Measurements from ENCODE around the gene RREB1. TPM values are rescaled to one million over a fixed set of nuclear protein-coding genes. Genes with fewer than 3 reads are reported as not detected.
A peak's percentile ranks its signal among the peaks of the same experiment; 100 is the strongest.

The RREB1 gene
- total and polyA plus RNA-seq, 2 experiments from 2014 or later: 6.4 to 12.4 TPM

GRCh38 chr6:7238526-7238899 is 130.8 kb downstream of the RREB1 start:
- H3K4me1 ChIP-seq (ENCODE audit: insufficient read depth): peaks cover 16% of the 10 kb centered on the region
- no peak for TF ChIP-seq EZH2 (IDR thresholded peaks at IDR 0.05; ENCODE audit: insufficient read depth, poor library complexity, severe bottlenecking)
- no peak for TF ChIP-seq EZH2phosphoT487 (IDR thresholded peaks at IDR 0.05; ENCODE audit: insufficient read depth, low read depth)
- H3K79me2 ChIP-seq (ENCODE audit: insufficient read depth): peaks cover 86% of the 10 kb centered on the region
- H2AFZ ChIP-seq: no peak overlapping the region
- H3K36me3 ChIP-seq (ENCODE audit: low read depth): no peaks in the 10 kb centered on the region; the same call in 1 of the 2 replicates
- H3K4me2 ChIP-seq (ENCODE audit: unreplicated experiment): no peak overlapping the region
- H3F3A ChIP-seq (ENCODE audit: insufficient read depth): peaks cover 20% of the 10 kb centered on the region
- H3K27ac ChIP-seq: no peak overlapping the region
- H3K9ac ChIP-seq: no peak overlapping the region
- 89 to 90% methylated on average over 5 of the region's 5 CpGs for WGBS, 2 experiments (ENCODE audit: low coverage in 1 of 2, low lambda C conversion rate in 2 of 2, missing lambda C conversion rate in 2 of 2)
- H4K20me1 ChIP-seq (ENCODE audit: insufficient read depth): no peaks in the 10 kb centered on the region
- no peak for DNase-seq
- H3K9me2 ChIP-seq (ENCODE audit: insufficient read depth): no peaks in the 10 kb centered on the region
- H3K4me3 ChIP-seq: no peak overlapping the region
- no peaks in the 10 kb centered on the region for H3K9me3 ChIP-seq (ENCODE audit: low read depth)
- H3K27me3 ChIP-seq (replicated peaks; ENCODE audit: insufficient read depth): no peaks in the 10 kb centered on the region
- in situ Hi-C loops (cut with MboI): no loop called here

- Histone ChIP-seq H3K36me3 (ENCODE audit: low read depth) (no peaks in the 10 kb centered on the region; the same call in 1 of the 2 replicates), H3K27ac (0 out of 2 replicates have a peak overlapping the region, but pooled peaks have one; percentile 19), H2AFZ (no peak overlapping the region), H3K4me1 (ENCODE audit: insufficient read depth) (peaks cover 16% of the 10 kb centered on the region), H3K9ac (no peak overlapping the region), H3K27me3 (replicated peaks; ENCODE audit: insufficient read depth) (no peaks in the 10 kb centered on the region), H3K9me2 (ENCODE audit: insufficient read depth) (no peaks in the 10 kb centered on the region), H3K79me2 (ENCODE audit: insufficient read depth) (peaks cover 82% of the 10 kb centered on the region), H3K4me2 (ENCODE audit: unreplicated experiment) (no peak overlapping the region), H3K4me3 (no peak overlapping the region), H4K20me1 (ENCODE audit: insufficient read depth) (no peaks in the 10 kb centered on the region), H3F3A (ENCODE audit: insufficient read depth) (peaks cover 20% of the 10 kb centered on the region), H3K9me3 (ENCODE audit: low read depth) (no peaks in the 10 kb centered on the region)
- 47 to 49% methylated on average over 10 of the region's 10 CpGs for WGBS, 2 experiments (ENCODE audit: low coverage in 1 of 2, low lambda C conversion rate in 2 of 2, missing lambda C conversion rate in 2 of 2)
- peak; percentile 88 for DNase-seq
- TF ChIP-seq EZH2phosphoT487 (IDR thresholded peaks at IDR 0.05; ENCODE audit: insufficient read depth, low read depth) (no peak), EZH2 (IDR thresholded peaks at IDR 0.05; ENCODE audit: insufficient read depth, poor library complexity, severe bottlenecking) (no peak)
- in situ Hi-C loops (cut with MboI): no loop called here
Observed at GRCh38 chr6:7238900-7239589, 131.3 kb downstream of the RREB1 start.

GRCh38 chr6:7239590-7239948 is 131.8 kb downstream of the RREB1 start:
- Histone ChIP-seq H3K9ac (no peak overlapping the region), H4K20me1 (ENCODE audit: insufficient read depth) (no peaks in the 10 kb centered on the region), H3K9me2 (ENCODE audit: insufficient read depth) (no peaks in the 10 kb centered on the region), H2AFZ (no peak overlapping the region), H3K27me3 (replicated peaks; ENCODE audit: insufficient read depth) (no peaks in the 10 kb centered on the region), H3K79me2 (ENCODE audit: insufficient read depth) (peaks cover 82% of the 10 kb centered on the region), H3K4me1 (ENCODE audit: insufficient read depth) (peaks cover 16% of the 10 kb centered on the region), H3K4me2 (ENCODE audit: unreplicated experiment) (no peak overlapping the region), H3F3A (ENCODE audit: insufficient read depth) (peaks cover 20% of the 10 kb centered on the region), H3K4me3 (no peak overlapping the region), H3K9me3 (ENCODE audit: low read depth) (no peaks in the 10 kb centered on the region), H3K27ac (no peak overlapping the region), H3K36me3 (ENCODE audit: low read depth) (peaks cover under 1% of the 10 kb centered on the region; the same call in 1 of the 2 replicates)
- DNase-seq: no peak
- TF ChIP-seq EZH2phosphoT487 (IDR thresholded peaks at IDR 0.05; ENCODE audit: insufficient read depth, low read depth): no peak
- TF ChIP-seq EZH2 (IDR thresholded peaks at IDR 0.05; ENCODE audit: insufficient read depth, poor library complexity, severe bottlenecking): no peak
- in situ Hi-C loops (cut with MboI): no loop called here
- WGBS, 2 experiments (ENCODE audit: low coverage in 1 of 2, low lambda C conversion rate in 2 of 2, missing lambda C conversion rate in 2 of 2): 77 to 79% methylated on average over 5 of the region's 5 CpGs

- Histone ChIP-seq H3K9me3 (ENCODE audit: low read depth) (no peaks in the 10 kb centered on the region), H3K36me3 (ENCODE audit: low read depth) (peaks cover 5% of the 10 kb centered on the region; the same call in 1 of the 2 replicates), H3K4me2 (ENCODE audit: unreplicated experiment) (no peak overlapping the region), H3F3A (ENCODE audit: insufficient read depth) (peaks cover 20% of the 10 kb centered on the region), H2AFZ (no peak overlapping the region), H3K27ac (no peak overlapping the region), H3K27me3 (replicated peaks; ENCODE audit: insufficient read depth) (no peaks in the 10 kb centered on the region), H3K4me1 (ENCODE audit: insufficient read depth) (peaks cover 16% of the 10 kb centered on the region), H3K9ac (no peak overlapping the region), H3K4me3 (no peak overlapping the region), H3K9me2 (ENCODE audit: insufficient read depth) (no peaks in the 10 kb centered on the region), H4K20me1 (ENCODE audit: insufficient read depth) (no peaks in the 10 kb centered on the region), H3K79me2 (ENCODE audit: insufficient read depth) (peaks cover 82% of the 10 kb centered on the region)
- TF ChIP-seq EZH2 (IDR thresholded peaks at IDR 0.05; ENCODE audit: insufficient read depth, poor library complexity, severe bottlenecking): no peak
- TF ChIP-seq EZH2phosphoT487 (IDR thresholded peaks at IDR 0.05; ENCODE audit: insufficient read depth, low read depth): no peak
- in situ Hi-C loops (cut with MboI): loop anchor here (10.0 kb wide), 2 partner anchors 136 to 516 kb away; partner anchors contain the start of gene RREB1
- WGBS, 2 experiments (ENCODE audit: low coverage in 1 of 2, low lambda C conversion rate in 2 of 2, missing lambda C conversion rate in 2 of 2): 92 to 96% methylated on average over 9 of the region's 9 CpGs
- no peak for DNase-seq
Observed at GRCh38 chr6:7240351-7240750, 132.6 kb downstream of the RREB1 start.
